HG02610 (cell line): Measurements from ENCODE around the gene PRELID2.
"Not testable (repeated sequence)": the region's sequence is repeated elsewhere in the genome, so short reads cannot be mapped to it uniquely, and the experiment has no call there.

Source experiments
- ATAC-seq: cut with Tn5 transposase; IDR thresholded peaks from one replicate; pipeline ENCODE4 v1.9.1; 2021; ENCODE audit warnings: mild to moderate bottlenecking, moderate library complexity; ENCODE audit not compliant: unreplicated experiment

The PRELID2 gene

GRCh38 chr5:145752534-145752933, 82.6 kb downstream of the PRELID2 start:
- no peak for ATAC-seq

GRCh38 chr5:145750199-145750598, 84.9 kb downstream of the PRELID2 start:
- ATAC-seq = no peak

- no peak for ATAC-seq
Measured at GRCh38 chr5:145743396-145744061, 91.6 kb downstream of the PRELID2 start.

GRCh38 chr5:145739843-145740242, 95.3 kb downstream of the PRELID2 start:
- ATAC-seq = no peak

- ATAC-seq = no peak
Measured at GRCh38 chr5:145738227-145738626, 96.9 kb downstream of the PRELID2 start.

- ATAC-seq = no peak
Measured at GRCh38 chr5:145737578-145737977, 97.6 kb downstream of the PRELID2 start.

GRCh38 chr5:145729956-145730355, 105.2 kb downstream of the PRELID2 start:
- ATAC-seq = not testable (repeated sequence)

- no peak for ATAC-seq
Measured at GRCh38 chr5:145723516-145723915, 111.6 kb downstream of the PRELID2 start.

- no peak for ATAC-seq
Measured at GRCh38 chr5:145718956-145719355, 116.2 kb downstream of the PRELID2 start.

GRCh38 chr5:145715412-145715811, 119.7 kb downstream of the PRELID2 start:
- ATAC-seq = no peak

- ATAC-seq = no peak
Measured at GRCh38 chr5:145712245-145712644, 122.9 kb downstream of the PRELID2 start.

GRCh38 chr5:145711417-145711816, 123.7 kb downstream of the PRELID2 start:
- ATAC-seq = no peak
